ENCODE results near the gene TNS2.

GRCh38 chr12:53005986-53006809 is 43.7 kb upstream of the TNS2 start, which contains the start of gene EIF4B:
- no peak for TF ChIP-seq CTCF (IDR thresholded peaks at IDR 0.05)
- TF ChIP-seq EZH2phosphoT487 (IDR thresholded peaks at IDR 0.05), result no peak
- TF ChIP-seq EZH2 (IDR thresholded peaks at IDR 0.05), result no peak

Measured in neural progenitor cell (in vitro differentiated cells).